HUES6 (cell line): ENCODE measurements around the gene NME7.
"Not testable (repeated sequence)": the region's sequence is repeated elsewhere in the genome, so short reads cannot be mapped to it uniquely, and the experiment has no call there.

ENCODE experiments used
- H3K27ac ChIP-seq: 2 replicates; pipeline ENCODE4 v1.7.0; 2013; ENCODE audit warnings: low read depth, mild to moderate bottlenecking, low read length, inconsistent platforms
- H3K27me3 ChIP-seq: 2 replicates; pipeline ENCODE4 v1.6.1; 2013; ENCODE audit warnings: low read length; ENCODE audit not compliant: control insufficient read depth, insufficient read depth
- H3K36me3 ChIP-seq: 2 replicates; pipeline ENCODE4 v1.6.1; 2013; ENCODE audit warnings: low read length; ENCODE audit not compliant: control insufficient read depth, insufficient read depth
- H3K4me1 ChIP-seq: 2 replicates; pipeline ENCODE4 v1.6.1; 2013; ENCODE audit warnings: low read length; ENCODE audit not compliant: control insufficient read depth, insufficient read depth
- H3K4me3 ChIP-seq: 2 replicates; pipeline ENCODE4 v1.5.1; 2013; ENCODE audit warnings: low read depth, low read length
- H3K9ac ChIP-seq: one replicate; pipeline ENCODE4 v1.6.1; 2013; ENCODE audit warnings: mild to moderate bottlenecking, low read length
- H3K9me3 ChIP-seq: 2 replicates; pipeline ENCODE4 v1.6.1; 2013; ENCODE audit warnings: low read depth, low read length; ENCODE audit not compliant: control insufficient read depth, insufficient read depth

Gene NME7

DNA sequence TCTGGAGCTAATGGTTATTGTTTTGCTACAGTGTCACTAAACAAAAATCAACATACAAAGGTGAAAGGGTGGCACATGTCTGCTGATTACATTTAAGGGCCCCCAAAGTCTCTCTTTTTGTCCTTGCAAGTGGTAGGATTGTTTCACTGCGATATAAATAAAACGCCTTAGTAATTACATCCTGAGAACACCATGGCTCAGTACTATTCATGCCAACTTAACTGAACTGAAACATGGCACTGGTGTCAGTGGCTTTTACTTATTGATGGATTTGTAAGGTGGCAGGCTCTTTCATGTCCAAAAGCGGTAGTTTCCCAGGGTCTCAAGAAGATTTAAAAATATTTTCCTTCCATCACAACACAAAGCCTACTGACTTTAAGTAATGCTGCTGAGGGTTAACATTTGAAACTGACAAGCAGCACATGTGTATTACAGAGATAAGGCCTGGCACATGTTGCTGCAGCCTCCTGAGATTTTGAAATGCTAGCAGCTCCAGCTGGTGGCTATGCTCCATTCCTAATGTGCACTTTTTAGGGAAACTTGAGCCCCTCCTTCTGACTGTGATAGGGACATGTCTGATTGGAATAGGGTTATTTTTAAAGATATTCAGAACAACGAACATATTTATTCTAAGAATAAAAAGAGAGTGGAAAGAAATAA lies 174.3 kb downstream of the NME7 start:
- Histone ChIP-seq H3K9ac (no peak overlapping the region), H3K4me1 (no peaks in the 10 kb centered on the region), H3K9me3 (no peaks in the 10 kb centered on the region), H3K27me3 (no peaks in the 10 kb centered on the region), H3K36me3 (no peaks in the 10 kb centered on the region), H3K4me3 (no peak overlapping the region), H3K27ac (no peak overlapping the region)

DNA sequence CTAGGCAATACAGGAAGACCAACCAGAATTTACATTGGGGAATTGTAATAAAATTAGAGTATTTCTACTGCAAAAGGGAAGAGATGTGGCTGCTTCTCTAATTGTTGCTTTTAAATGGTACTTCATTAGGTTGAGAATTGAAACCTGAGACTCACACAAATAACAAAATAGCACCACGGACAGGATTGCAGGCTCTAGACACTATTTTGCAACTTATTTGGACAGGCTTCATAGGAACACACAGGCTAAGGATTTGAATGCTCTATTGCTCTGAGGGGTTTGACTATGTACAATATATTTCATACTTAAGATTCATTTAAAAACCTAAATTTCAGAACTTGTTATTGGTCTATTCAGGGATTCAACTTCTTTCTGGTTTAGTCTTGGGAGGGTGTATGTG lies 181.5 kb downstream of the NME7 start:
- Histone ChIP-seq H3K9me3 (no peaks in the 10 kb centered on the region), H3K36me3 (no peaks in the 10 kb centered on the region), H3K4me3 (no peak overlapping the region), H3K9ac (no peak overlapping the region), H3K27ac (no peak overlapping the region), H3K27me3 (no peaks in the 10 kb centered on the region), H3K4me1 (peaks cover 5% of the 10 kb centered on the region; the same call in 1 of the 2 replicates)

DNA sequence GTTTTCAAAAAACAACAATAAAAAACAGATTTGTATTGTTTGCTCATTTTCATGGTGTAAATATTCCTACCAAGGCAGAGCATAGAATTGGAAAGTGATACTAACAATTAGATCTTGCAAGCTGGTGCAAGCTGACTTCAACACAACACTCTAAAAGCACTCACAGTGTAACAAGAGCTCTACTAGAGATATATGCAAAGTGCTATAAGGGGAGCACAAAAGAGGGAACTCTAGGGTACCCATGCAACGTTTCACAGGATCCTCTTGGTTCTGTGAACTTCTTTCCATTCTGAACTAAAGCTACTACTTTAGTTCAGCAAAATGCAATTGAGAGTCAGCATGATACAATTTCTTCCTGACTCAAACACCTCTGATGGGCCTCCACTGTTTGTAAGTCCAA lies 182.8 kb downstream of the NME7 start:
- no peaks in the 10 kb centered on the region for H3K9me3 ChIP-seq
- H3K27ac ChIP-seq, result no peak overlapping the region
- no peaks in the 10 kb centered on the region for H3K36me3 ChIP-seq
- no peak overlapping the region for H3K4me3 ChIP-seq
- peaks cover 5% of the 10 kb centered on the region; the same call in 1 of the 2 replicates for H3K4me1 ChIP-seq
- H3K27me3 ChIP-seq, result no peaks in the 10 kb centered on the region
- no peak overlapping the region for H3K9ac ChIP-seq

DNA sequence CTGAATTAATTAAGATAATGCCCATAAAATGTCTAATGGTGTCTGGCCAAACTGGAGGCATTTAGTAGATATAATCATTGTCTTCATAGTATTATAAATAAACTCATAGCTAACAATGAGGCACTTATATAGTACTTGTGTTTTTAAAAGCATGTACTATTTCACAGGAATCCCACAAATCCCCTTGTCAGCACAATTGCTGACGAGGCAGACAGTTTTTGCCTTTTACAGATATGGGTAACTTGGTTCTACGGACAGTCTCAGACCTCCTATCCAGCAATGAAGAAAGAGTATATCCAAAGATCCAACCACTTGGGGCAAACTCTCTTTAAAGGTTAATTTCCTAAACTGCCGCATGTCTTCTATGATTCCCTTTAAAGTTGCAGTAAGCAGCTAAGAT lies 187.4 kb downstream of the NME7 start:
- Histone ChIP-seq H3K4me3 (no peak overlapping the region), H3K27ac (no peak overlapping the region), H3K4me1 (peaks cover 5% of the 10 kb centered on the region; the same call in 1 of the 2 replicates), H3K36me3 (no peaks in the 10 kb centered on the region), H3K27me3 (no peaks in the 10 kb centered on the region), H3K9me3 (no peaks in the 10 kb centered on the region), H3K9ac (no peak overlapping the region)

DNA sequence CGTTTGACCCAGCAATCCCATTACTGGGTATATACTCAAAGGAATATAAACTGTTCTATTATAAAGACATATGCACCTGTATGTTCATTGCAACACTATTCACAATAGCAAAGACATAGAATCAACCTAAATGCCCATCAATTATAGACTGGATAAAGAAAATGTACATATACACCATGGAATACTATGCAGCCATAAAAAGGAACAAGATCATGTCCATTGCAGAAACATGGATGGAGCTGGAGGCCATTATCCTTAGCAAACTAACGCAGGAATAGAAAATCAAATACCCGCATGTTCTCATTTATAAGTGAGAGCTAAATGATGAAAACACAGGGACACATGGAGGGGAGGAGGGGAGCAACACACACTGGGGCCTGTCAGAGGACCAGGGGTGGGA lies 188.2 kb downstream of the NME7 start:
- not testable (repeated sequence) for H3K27me3 ChIP-seq, H3K36me3 ChIP-seq, H3K27ac ChIP-seq, H3K9ac ChIP-seq, H3K9me3 ChIP-seq, H3K4me3 ChIP-seq, H3K4me1 ChIP-seq

DNA sequence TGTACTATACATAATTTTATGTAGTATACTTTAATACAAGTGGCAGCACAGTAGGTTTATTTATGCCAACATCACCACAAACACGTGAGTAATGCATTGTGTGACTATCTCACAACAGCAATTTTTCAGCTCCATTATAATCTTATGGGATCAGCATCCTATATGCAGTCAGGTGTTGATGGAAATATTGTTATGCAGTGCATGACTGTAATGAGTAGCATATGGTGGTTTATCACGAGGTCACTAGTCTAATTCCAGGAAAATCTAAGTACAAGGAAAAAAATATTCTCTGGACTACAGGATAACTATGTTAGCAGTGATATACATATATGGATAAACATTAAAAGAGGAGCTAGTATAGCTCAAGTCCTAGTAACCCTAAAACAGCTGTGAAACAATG lies 192.1 kb downstream of the NME7 start:
- H3K4me1 ChIP-seq, result no peaks in the 10 kb centered on the region
- H3K9me3 ChIP-seq, result no peaks in the 10 kb centered on the region
- H3K27ac ChIP-seq, result no peak overlapping the region
- H3K4me3 ChIP-seq, result no peak overlapping the region
- no peaks in the 10 kb centered on the region for H3K27me3 ChIP-seq
- H3K36me3 ChIP-seq, result no peaks in the 10 kb centered on the region
- no peak overlapping the region for H3K9ac ChIP-seq

DNA sequence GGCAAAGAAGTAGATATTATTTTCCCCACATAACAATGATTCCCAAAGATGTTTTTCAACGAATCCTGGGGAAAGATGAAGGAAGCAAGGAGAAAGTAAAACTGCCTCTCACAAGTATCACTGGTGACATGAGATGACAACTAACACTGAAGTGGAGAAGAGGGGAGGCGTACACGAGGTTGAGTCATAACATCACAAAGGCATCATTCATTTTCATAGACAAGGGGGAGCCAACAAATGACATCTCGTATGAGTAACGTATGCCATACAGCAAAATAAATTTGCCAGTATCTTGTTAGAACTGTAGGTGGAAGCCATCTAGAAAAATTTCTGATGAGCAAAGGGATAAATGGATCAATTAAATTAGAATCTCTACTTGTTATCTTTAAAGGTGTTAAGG lies 204.5 kb downstream of the NME7 start:
- Histone ChIP-seq H3K27me3 (no peaks in the 10 kb centered on the region), H3K4me1 (no peaks in the 10 kb centered on the region), H3K4me3 (no peak overlapping the region), H3K27ac (no peak overlapping the region), H3K9ac (no peak overlapping the region), H3K9me3 (no peaks in the 10 kb centered on the region), H3K36me3 (no peaks in the 10 kb centered on the region)

DNA sequence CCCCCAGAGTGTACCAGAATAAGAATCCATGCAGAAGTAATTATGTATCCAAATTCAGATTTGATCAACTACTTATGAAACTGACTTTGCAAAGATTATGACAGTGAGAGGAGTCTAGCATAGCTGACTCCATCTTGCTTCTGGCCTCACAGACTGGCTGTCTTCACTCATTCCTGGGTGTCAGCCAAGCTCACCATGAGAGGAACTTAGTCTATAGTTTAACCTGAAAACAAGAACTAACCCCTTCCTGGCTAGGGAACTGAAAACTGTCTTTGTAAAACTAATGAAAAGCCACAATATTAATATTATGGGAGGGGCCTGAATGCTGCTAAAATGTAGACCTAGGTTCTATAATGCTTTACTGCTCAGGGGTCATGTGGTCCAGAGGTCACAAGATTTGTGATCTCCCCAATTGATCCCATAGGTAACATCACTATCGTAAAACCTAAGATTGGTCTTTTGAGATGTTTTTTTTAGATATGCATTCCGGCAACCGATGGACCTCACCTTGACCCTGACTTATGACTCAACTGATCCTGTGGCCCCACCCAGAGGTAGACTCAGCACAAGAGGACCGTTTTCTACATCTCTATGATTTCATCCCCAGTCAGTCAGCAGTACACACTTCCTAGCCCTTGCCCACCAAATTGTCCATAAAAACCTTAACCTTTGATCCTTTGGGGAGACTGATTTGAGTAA lies 206.0 kb downstream of the NME7 start:
- Histone ChIP-seq H3K9me3 (no peaks in the 10 kb centered on the region), H3K27me3 (no peaks in the 10 kb centered on the region), H3K9ac (no peak overlapping the region), H3K36me3 (no peaks in the 10 kb centered on the region), H3K4me3 (no peak overlapping the region), H3K27ac (no peak overlapping the region), H3K4me1 (no peaks in the 10 kb centered on the region)

DNA sequence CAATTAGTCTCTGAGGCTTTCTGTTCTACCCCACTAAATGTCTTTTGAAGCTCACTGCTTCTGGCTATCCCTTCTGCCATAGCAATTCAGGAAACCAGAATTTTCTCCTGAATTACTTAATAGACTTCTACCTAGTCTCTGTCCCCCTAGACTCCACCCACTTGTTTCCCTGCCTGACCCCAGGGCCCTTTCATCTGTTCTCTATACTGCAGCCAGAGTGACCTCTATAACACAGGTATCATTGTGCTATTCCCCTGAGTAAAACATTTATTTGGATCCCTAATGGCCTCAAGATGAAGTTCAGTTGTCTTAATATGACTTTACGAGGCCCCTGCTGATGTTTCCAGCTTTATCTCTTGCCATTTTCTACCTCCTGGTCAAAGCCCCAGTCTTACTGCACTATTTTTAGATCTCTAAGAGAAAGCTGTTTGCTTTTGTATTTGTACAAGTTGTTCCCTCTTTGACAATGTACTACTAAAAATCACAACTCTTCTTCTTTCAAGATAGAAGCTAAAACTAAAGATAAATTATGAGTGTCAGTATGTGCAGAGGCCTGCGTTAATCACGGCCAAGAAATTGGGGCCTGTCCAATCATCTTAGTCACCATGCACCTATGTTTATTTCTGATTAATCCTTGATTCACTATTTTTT lies 206.6 kb downstream of the NME7 start:
- Histone ChIP-seq H3K4me3 (no peak overlapping the region), H3K9me3 (no peaks in the 10 kb centered on the region), H3K36me3 (no peaks in the 10 kb centered on the region), H3K4me1 (no peaks in the 10 kb centered on the region), H3K9ac (no peak overlapping the region), H3K27me3 (no peaks in the 10 kb centered on the region), H3K27ac (no peak overlapping the region)

DNA sequence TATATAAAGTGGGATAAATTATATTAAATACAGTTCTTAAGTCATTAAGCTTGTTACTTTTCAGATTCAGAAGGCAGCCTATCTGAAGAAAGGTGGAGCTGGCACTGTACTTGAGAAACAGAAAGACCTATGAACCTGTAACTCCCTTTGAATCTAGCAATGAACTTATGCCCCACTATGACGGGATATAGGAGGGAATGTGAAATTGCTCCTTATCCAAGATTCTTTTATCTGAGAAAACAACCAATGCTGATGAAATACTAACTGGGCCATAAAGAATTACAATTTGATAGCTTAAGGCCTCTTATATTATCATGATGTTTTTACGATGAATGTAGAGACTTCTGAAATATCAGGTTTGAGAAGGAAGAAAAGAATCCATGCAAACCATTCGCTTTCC lies 211.0 kb downstream of the NME7 start:
- Histone ChIP-seq H3K9me3 (no peaks in the 10 kb centered on the region), H3K4me1 (no peaks in the 10 kb centered on the region), H3K27me3 (no peaks in the 10 kb centered on the region), H3K4me3 (no peak overlapping the region), H3K9ac (no peak overlapping the region), H3K36me3 (no peaks in the 10 kb centered on the region), H3K27ac (no peak overlapping the region)

DNA sequence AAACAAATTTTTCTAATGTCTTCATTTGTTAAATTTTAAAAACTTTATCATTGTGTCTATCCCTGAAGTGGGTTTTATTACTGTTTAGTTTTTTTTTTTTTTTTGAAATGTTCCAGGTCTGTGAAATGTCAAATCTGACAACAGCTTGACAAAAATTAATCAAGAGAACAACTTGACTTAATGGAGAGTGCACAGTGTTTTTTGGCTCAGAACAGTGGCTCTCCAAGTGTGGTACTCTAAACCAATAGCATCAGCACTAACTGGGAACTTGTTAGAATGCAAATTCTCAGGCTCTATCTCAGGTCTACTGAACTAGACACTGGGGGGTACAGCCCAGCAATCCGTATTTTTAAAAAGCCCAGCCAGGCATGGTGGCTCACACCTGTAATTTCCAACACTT lies 211.9 kb downstream of the NME7 start:
- Histone ChIP-seq H3K9ac (no peak overlapping the region), H3K36me3 (no peaks in the 10 kb centered on the region), H3K27ac (no peak overlapping the region), H3K9me3 (no peaks in the 10 kb centered on the region), H3K4me1 (no peaks in the 10 kb centered on the region), H3K4me3 (no peak overlapping the region), H3K27me3 (no peaks in the 10 kb centered on the region)
